Femur (tissue), 1 donor: ENCODE results near the gene SUSD5.
A peak's percentile ranks its signal among the peaks of the same experiment; 100 is the strongest.
"Not testable (repeated sequence)": the region's sequence is repeated elsewhere in the genome, so short reads cannot be mapped to it uniquely, and the experiment has no call there.

Experiments used
- DNase-seq: peaks from one replicate; pipeline ENCODE4 v3.0.0-alpha.2; 2017

The SUSD5 gene

GRCh38 chr3:33146791-33147445 lies 71.7 kb downstream of the SUSD5 start:
- DNase-seq, result peak; percentile 77

- DNase-seq, result peak; percentile 38
These were observed 72.6 kb downstream of the SUSD5 start for GRCh38 chr3:33145901-33146580.

DNA sequence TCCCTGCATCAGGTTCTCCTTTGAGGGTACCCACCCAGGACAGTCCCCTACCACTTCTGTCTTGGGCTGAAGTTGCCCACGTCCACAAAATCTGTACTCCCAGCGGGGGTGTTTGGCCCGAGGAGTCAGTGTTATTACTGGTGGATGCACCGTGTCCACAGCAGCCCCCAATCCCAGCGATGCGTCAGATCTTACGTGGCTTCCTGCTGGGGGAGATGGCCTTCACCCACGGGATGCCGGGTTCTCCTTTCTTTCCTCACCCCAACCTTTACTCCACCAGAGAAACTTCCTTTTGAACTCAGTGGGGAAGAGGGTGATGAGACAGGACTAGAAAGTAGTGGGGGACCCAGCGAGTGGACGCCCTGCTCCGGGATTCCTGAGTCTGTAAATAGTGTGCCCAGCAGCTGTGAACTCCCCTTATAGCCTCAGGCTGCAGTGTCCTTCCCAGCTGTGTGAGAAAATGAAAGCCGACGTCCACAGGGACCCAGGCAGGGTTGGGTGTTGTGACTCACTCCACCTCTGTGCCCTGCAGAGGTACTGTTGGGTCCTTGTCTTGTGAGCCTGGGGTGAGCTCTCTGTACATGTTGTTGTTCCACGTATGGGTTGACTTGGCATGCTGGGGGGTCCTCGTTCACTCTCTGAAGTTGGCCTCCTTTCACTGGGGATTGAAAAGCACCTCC lies 73.2 kb downstream of the SUSD5 start:
- no peak for DNase-seq

GRCh38 chr3:33144433-33144832 lies 74.2 kb downstream of the SUSD5 start:
- no peak for DNase-seq

- no peak for DNase-seq
These were observed 77.6 kb downstream of the SUSD5 start for GRCh38 chr3:33141006-33141405.

GRCh38 chr3:33139996-33140395 lies 78.6 kb downstream of the SUSD5 start:
- DNase-seq, result no peak

GRCh38 chr3:33139006-33139623 lies 79.5 kb downstream of the SUSD5 start:
- not testable (repeated sequence) for DNase-seq

DNA sequence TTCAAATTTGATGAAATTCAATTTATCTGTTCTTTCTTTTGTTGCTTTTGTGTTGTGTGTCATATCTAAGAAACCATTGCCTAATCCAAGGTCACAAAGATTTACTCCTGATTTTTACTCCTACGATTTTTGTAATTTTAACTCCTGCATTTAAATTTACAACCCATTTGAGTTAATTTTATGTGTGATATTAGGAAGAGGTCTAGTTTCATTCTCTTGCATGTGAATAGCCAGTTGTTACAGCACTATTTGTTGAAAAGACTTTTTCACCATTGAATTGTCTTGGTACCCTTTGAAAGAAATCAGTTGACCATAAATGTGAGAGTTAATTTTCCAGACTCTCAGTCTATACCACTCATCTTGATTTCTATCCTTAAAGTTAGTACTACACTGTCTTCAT lies 80.9 kb downstream of the SUSD5 start:
- DNase-seq, result no peak

GRCh38 chr3:33134026-33134625 lies 84.5 kb downstream of the SUSD5 start:
- no peak for DNase-seq

DNA sequence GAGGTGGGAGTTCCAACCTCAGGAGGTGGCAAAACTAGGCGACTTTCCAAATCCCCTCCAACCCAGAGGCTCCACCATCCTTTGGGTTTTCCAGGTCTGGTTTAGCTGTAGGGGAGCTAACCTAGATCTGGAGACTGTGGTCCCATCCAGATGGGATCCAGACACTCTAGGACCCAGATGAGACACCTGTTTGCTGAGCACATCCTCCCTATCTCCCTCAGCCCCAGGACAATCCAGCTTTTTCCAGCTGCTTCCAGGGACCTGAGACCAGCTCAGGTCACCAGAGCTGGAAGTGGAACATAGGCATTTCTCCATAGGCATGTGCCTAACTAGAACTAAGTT lies 86.6 kb downstream of the SUSD5 start:
- no peak for DNase-seq

DNA sequence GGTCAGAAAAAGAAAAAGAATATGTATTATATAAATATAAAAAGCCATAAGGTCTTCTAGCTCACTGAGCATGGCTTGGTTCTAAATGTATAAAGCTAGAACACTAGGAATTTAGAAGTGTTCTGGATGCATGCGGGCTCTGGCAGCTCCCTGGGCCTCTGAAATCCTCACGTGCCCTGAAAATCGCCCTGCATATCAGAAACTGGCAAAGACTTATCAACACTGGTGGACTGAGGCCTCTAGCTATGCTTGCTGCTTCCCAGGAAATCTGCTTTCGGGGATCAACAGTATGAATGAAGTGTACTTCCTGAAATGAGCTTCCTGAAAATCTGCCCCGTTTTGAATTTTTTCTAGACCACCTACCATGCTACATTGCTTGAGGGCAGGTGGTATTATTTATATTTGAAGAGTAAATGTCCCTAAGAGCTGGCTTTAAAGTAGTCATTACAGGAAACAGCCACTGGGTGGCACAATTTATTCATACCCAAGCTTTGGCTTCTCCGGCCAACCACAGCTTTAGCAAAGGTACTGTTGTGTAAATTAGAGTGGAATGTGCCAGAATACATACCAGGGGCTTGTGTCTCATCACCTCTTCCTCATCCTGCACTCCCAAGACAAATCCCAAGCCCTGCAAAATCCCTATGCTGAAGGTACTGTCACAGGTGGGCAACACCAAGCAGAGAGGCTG lies 87.1 kb downstream of the SUSD5 start:
- peak; percentile 55 for DNase-seq

DNA sequence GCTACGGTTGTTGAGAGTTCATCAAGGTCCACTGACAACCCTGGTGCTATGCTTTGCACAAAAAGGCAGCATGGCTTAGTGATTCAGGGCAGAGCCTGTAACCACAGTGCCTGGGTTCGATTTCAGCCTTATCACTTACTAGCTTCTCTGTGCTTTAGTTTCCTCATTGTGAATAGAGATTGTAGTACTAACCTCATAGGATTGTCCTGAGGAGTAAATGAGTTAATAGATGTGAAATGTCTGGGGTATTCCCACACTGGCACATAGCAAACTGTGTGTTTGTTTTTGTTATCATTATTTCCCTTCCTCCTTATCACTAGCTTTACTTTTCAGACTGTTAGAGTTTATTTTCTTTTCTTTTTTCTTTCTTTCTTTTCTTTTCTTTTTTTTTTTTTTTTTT lies 88.5 kb downstream of the SUSD5 start:
- DNase-seq, result no peak

DNA sequence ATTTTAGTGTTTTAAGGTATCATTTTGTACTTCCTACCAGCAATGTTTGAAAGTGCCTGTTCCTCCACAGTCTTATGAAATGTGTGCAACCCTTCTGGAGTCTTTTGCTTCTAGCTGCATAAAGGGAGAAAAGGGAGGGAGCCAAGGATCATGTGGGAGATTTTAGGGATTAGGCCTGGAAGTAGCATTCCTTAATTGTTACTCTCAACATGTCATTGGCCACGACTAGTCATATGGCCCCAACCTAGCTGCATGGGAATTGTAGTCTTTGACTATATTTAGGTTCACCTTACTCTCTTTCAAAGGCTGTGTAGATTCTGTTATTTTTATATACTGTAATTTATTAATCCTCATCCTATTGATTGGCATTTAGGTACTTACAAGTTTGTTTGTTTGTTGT lies 89.9 kb downstream of the SUSD5 start:
- DNase-seq, result no peak

- no peak for DNase-seq
These were observed 92.8 kb downstream of the SUSD5 start for GRCh38 chr3:33125840-33126239.

GRCh38 chr3:33124638-33125037 lies 94.0 kb downstream of the SUSD5 start:
- DNase-seq, result no peak

- DNase-seq, result no peak
These were observed 95.6 kb downstream of the SUSD5 start for GRCh38 chr3:33122991-33123390.

DNA sequence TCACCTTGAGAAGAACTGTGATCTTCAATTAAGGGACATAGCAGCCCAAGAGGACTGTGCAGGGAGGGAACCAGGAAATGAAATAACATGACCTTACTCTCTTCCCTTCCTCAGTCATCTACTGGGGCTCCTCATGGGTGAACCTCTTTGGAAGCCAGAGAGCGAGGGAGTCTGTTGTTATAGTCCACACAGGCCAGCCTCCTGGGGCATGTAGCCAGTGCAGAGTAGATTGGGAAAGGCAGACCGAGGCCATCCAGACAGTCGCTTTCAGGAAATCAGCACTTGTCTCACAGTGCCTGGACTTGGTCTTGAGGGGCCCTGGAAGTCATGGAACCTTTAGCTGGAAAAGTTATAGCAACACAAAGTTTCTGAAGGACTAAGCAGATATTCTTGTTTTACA lies 98.7 kb downstream of the SUSD5 start:
- no peak for DNase-seq

- no peak for DNase-seq
These were observed 101.1 kb downstream of the SUSD5 start for GRCh38 chr3:33117461-33117860.

DNA sequence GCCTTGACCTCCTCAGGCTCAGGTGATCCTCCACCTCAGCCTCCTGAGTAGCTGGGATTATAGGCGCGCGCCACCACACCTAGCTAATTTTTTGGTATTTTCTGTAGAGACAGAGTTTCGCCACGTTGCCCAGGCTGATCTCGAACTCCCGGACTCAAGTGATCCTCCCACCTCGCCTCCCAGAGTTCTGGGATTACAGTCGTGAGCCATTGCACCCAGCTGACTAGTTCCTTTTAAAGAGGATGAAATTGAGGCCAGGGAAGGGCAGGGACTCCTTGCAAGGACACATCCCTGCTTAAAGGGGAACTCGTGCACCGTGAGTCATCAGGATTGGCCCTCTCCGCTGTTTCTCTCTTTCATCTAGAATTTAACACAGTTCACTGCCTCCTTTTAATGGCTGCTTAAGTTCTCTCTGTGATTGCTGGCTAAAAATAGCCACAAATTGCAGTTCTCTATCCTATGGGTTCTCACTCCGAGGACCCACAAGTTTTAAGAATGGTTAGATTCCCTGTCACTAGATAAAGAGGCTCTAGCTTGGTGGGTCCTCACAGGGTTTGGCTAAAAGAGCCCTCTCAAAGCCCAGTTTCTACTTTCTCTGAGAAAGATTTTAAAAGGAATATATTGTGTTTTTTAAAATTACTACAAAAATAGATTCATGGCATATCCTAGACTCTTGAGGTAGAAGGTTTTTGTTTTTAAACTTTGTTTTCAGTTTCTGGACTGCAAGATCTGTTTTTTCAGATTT lies 103.4 kb downstream of the SUSD5 start:
- peak; percentile 61 for DNase-seq

DNA sequence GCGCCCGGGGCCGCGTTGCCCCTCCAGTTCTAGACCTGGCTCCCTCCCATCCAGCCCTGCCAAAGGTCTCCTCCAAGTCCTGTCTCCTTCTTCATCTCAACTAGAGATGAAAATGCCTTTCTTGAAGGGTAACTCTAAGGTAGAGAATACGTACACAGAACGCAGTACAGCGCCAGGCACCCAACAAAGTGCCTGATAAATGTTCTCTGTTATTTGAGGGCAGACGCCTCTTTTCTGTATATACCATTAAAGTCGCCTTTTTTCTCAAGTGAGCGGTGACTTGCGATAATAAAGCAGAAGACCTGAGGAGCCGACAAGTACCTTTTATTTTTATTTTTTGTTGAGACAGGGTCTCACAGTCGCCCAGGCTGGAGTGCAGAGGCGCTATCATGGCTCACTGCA lies 104.0 kb downstream of the SUSD5 start:
- no peak for DNase-seq

DNA sequence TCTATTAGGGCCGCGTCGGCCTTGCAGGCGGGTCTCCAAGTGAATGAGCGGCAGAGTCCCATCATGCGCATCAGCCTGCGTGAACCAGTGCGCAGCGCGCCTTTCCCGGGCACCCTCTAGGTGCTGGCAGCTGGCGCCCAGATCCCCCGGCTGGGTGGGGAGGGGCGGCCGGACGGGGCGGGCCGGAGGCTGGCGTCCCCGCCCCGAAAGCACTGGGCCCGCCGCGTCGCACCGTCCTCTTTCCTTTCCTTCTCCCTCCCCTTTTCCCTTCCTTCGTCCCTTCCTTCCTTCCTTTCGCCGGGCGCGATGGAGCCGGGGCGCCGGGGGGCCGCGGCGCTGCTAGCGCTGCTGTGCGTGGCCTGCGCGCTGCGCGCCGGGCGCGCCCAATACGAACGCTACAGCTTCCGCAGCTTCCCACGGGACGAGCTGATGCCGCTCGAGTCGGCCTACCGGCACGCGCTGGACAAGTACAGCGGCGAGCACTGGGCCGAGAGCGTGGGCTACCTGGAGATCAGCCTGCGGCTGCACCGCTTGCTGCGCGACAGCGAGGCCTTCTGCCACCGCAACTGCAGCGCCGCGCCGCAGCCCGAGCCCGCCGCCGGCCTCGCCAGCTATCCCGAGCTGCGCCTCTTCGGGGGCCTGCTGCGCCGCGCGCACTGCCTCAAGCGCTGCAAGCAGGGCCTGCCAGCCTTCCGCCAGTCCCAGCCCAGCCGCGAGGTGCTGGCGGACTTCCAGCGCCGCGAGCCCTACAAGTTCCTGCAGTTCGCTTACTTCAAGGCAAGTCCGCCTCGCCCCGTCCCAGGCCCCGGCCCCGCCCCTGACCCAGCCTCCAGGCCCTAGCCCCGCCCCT lies 104.6 kb downstream of the SUSD5 start, which contains the start of gene CRTAP:
CRTAP (plus strand) TSS at position 243 of the 850 bp plus-strand sequence; CDS start at position 307, 64 bp downstream.
- peak; percentile 97 for DNase-seq
